G401.6 (cell line): ENCODE measurements around the gene GNAS-AS1.

Source experiments
- FAIRE-seq: peaks from 2 replicates; lab custom pipeline; 2012; peaks lifted over from hg19 to GRCh38; lab: Jason Lieb, UNC

Gene GNAS-AS1

GRCh38 chr20:58850693-58851174, at the start of gene GNAS-AS1:
Gene GNAS-AS1 (minus strand): TSS chr20:58850902.
- FAIRE-seq, result no peak

DNA sequence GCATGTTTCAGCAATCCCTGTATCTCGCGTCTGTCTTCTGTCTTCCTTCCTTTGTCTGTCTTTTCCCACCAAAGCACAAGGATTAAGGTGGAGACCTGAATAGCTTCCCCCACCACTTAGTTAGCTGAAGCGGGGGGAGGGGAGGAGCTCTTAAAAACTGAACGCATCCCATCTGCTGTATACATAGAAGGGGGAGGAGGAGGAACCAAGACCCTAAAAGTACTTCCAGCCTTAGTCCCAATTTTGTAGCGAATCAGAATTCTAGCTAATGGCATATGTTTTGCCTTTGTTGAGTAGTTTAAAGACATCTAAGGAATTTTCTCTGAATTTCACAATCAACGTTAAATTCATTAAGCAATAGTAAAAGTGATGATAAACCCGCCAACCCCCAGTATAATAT, 49.7 kb upstream of the GNAS-AS1 start:
- no peak for FAIRE-seq

GRCh38 chr20:58899512-58899911, 48.8 kb upstream of the GNAS-AS1 start:
- no peak for FAIRE-seq

DNA sequence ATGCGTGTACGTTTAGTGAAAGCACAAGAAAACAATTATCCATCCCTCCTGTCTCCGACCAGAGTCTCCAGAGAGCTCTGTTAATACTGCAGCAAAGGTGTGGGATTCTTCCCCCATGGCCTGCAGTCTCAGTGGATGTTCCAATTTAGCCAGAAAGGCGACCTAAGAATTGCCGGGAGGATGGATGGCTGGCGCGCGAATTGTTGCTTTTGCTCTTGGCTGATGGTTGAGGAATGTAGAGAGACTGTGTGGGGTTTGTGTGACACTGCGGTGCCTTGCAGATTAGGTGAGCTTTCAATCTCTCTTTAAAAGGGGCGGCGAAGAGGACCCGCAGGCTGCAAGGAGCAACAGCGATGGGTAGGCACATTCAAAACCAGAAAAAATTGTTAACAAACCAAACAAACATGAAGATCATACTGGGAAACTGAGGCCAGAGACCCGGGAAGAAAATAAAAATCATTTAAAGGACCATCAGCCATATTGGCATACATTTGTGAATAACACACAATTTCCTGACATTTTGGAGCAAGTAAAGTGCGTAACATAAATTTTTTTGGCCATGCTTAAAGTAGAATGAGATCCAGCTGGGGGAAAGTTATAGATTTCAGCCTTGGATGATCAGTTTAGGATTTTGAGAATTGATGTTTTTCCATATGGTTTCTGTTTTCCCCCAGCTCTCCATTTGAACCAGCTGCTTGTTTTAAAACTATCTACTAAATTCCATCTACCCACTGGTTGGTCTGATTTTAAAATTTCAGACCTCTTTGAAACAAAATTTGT, 48.1 kb upstream of the GNAS-AS1 start:
- no peak for FAIRE-seq

GRCh38 chr20:58897488-58897887, 46.8 kb upstream of the GNAS-AS1 start:
- no peak for FAIRE-seq

DNA sequence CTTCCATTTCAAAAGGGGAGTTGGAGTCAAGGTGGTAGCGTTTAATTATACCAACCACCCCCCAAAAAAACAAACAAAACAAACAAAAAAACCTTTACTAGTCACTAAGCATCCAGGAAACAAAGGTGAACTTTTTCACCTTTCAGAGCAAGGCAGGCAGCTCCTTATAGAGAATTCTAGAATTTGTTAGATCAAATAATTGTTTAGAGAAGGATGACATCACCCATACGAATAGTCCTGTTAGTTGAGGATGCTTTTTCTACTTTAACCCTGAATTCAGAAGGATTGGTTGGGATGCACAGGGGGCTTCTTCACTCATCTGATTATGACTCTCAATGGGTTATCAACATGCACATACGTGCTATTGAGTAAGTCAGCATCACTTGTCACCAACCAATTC, 46.1 kb upstream of the GNAS-AS1 start:
- no peak for FAIRE-seq

DNA sequence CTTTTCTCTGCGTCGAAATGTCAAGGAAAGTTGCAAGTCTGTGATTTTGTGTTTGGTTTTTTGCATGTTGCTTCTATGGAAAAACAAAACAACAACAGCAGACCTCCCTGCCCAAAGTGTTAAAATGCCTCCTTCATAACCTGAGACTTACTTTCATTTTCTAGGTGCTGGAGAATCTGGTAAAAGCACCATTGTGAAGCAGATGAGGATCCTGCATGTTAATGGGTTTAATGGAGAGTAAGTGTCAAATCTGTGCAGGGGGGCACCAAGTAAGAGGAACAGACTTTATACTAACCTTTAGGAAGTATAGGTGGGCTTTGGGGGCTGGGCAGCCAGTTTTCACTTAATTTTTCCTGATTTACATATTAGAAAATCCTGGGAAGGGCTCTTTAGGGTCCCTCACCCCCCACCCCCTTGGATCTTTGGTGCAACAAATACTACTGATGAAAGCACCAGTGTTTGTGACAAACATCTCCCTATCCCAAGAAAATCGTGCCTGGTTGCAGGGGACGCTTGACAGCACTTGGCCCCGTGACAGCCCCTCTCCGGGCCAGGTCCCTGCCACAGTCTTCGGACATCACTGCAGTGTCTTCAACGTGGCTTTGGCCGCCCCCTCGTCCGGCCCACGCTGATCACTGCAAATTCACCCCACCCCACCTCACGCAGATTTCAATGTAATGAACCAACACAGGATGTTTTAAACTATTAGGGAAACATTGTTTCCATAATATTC, 44.9 kb upstream of the GNAS-AS1 start:
- no peak for FAIRE-seq

DNA sequence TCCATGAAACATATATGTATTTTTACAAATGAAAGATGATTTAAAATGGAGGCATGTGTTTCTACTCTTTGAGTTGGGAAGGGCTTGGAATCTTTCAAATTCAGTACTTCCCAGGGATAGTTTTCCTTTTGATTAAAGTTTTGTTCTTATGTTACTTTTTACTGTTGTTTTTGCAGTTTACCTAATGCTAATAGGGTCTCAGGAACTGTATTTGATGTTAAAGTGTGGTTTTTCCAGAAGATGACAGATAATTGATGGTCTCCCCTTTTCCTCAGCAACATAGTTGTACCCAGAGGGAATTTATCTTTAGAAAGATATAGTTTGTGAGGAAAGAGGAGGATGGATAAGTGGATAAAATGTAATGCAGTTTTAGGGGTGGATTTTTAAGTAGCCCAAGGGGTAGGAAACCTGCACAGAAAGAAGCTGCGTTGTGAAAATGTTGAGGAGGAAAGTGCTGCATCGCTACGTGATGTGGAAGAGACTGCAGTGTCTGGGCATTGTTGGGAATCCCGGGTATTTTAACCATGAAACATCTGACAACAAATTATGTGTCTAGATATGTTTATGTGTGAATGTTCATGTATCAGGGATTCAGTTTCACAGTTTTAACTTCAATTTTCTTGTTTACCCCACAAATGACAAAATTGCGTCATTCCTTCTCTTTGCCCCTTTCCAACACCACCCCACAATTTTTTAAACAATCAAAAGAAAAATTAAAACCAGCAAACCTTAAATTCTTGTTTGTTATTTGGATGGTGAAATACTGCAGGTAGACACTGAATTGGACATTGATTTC, 44.1 kb upstream of the GNAS-AS1 start:
- no peak for FAIRE-seq

DNA sequence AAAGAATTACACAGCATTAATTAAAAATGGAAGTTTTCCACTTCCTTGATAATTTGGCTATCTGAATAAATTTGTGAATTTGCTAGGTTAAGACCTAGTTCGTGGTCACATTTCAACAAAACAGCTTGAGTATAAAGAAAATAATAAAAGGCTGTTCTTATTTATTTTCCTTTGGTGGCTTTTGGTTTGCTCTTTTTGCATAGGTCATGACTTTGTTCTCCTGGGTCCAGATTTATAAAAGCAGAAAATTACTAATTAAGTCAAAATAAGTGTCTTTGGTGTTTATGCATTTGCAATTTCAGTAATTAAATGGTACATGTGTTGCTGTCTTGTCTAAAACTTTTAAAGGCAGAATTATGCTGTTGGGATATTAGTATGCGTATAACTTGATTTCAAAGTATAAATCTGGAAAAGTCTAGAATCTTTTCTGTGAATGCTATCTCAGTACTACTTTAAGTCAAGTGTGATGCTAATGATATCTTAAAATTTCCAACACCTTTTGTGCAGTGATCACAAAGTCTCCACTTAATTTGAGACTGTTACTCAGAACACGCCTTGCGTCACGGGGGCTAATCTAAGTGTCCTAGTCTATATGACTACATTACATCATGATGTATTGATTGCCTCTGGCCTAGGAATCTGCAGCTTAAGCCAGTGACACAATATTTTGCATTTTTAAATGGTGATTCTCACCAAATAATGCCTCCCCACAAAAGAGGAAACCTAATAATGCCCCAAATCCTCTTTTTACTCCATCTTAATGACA, 42.8 kb upstream of the GNAS-AS1 start:
- no peak for FAIRE-seq

DNA sequence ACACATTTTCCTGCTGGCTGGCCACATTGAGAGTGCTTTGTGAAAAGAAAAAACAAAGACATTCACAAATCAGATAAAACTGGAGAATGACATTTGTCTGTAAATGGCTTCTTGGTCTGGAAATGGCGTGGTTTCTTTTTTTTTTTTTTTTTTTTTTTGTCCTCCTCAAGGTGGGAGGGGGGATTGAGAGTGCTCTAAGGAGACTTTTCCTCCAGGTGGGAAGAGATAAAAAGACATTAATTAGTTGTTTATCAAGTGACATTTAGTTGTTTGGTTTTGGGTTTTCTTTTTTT, 42.2 kb upstream of the GNAS-AS1 start:
- peak; percentile 3 for FAIRE-seq

DNA sequence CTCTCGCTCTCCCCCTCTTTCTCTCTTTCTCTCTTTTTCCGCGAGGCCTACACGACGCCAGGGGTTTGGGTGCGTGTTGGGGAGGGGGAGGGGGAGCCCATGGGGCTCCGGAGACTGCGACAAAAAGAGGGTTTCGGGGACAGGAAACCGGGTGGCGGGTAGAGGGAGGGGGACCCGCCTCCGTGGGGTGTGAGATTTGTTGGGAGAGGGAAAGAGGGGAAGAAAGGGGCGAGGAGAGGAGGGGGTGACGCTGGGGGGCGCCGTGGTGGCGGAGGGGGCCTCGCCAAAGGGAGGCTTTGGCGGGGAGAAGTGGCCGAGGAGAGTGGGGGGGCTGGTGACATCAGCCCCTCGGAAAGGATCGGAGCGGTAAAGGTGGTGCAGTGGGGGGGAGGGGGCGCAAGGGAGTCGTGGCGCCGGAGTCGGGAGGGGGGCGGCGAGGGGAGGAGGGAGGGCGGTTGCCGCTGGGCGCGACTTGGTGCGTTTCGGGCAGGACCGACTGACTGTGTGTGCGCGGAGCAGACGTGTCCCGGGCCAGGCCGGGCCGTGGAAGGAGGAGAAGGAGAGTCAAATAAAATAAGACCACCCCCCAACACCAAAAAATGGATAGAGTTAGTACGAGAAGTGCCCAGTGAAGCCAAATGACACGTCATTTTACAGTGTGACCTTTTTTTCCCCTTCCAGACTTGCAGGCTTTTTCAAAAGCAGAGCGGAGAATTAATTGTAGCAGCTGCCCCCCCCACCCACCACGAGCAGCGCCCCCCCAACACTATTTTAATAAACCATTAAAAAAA, 41.6 kb upstream of the GNAS-AS1 start:
- FAIRE-seq, result no peak

DNA sequence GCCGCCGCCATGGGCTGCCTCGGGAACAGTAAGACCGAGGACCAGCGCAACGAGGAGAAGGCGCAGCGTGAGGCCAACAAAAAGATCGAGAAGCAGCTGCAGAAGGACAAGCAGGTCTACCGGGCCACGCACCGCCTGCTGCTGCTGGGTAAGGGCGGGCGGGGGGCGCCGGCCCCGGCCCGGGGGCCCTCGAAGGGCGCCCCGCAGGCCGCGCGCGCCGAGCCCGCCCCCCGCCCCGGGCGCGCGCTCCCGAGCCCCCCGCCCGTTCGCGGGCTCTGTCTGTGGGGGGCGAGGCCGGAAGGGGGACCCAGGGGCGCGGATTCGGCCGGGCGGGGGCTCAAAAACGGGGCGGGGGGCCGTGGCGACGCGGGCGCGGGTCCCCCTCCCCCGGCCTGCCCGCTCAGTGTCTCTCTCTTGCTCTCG, 41.0 kb upstream of the GNAS-AS1 start:
- no peak for FAIRE-seq

GRCh38 chr20:58891086-58891717, 40.5 kb upstream of the GNAS-AS1 start:
- no peak for FAIRE-seq

DNA sequence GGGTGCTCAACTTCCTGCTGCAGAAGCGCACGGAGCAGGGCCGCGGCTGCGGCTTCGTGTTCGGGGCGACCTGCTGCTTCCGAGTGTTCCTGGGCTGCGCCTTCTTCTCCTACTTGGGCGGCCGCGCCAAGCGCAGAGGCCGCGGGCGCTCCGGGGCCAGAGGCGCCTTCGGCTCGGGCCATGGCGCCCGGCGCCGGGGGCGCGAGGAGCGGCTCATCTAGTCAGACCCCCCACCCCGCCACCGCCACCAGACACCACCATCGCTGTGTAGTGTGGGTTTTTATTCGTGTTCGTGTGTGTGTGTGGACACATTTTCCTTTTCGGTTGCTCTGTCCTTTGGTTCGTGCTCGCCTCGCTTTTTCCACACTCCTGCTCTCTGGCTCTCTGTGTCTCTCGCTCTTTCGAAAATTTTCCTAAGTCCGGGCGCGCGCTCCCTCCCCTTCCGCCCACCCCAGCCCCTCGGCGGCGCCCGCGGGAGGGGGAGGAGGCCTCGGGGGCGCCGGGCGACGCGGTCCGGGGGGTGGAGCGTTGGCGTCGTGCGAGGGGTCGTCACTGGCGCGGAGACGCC, 39.9 kb upstream of the GNAS-AS1 start:
- FAIRE-seq, result no peak

DNA sequence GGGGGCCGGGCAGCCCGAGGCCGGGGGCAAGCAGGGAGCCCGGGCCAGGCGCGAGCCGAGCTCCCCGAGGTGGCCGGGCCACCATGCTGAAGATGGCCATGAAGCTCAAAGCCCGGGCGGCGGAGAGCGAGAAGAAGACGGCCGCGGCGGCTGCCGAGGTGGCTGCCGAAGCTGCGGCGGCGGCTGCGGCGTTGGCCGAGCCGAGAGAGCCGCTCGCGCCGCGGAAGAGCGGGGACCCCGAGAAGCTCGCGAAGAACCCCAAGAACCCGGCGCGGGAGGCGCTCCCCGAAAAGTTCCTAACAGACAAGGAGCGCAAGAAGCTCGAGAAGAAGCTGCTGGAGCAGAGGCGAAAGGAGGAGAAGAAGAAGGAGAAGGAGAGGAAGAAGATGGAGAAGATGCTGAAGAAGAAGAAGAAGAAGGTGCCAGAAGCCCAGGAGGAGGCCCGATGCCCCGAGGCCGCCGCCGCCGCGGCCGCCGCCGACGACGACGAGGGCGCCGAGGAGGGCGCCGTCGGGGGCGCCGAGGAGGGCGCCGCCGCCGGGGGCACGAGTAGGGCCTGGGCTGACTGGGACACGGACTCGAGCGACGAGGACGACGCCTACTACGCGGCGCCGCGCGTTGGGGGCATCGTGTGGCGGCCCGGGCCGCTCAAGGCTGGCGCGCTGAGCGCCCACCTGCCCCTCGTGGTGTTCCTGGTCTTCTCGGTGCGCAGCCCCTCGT, 39.3 kb upstream of the GNAS-AS1 start:
- no peak for FAIRE-seq

GRCh38 chr20:58889334-58889760, 38.6 kb upstream of the GNAS-AS1 start:
- FAIRE-seq, result no peak

DNA sequence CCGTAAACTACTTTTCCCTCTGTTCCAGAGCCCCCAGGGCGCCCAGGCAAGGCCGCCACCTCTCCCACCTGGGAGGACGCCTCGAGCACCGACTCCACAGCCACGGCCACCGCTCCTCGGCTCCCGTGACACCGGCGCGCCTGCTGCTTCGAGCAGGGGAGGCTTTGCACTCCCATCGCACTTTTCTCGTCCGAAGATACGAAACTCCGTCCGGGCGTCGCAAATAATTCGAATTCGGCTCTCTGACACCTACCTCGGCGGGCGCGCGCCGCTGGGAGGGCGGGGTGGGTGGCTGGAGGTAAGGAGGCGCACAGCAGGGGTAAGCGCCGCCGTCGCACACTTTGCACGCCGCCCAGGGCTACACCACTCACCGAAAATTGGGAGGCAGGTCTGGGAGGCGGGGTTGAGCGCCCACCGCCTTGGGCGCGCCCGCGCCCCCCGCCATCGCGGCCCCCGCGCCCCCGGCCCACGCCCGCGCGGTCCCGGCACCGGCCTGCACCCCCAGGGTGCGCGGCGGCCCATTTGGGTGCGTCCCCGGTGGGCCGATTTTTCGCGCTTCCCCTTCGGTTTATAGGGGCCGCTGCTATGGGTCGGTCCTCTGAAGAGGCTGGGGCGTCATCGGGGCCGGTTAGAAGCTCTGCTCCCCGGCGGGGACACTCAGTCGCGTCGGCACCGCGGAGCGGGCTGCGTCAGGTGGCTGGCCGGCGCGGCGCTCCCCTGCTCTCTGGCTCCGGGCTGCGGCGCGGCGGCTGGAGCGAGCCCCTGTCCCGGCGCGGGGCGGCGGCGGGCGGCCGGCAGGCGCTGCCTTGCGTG, 38.0 kb upstream of the GNAS-AS1 start:
- FAIRE-seq, result no peak

DNA sequence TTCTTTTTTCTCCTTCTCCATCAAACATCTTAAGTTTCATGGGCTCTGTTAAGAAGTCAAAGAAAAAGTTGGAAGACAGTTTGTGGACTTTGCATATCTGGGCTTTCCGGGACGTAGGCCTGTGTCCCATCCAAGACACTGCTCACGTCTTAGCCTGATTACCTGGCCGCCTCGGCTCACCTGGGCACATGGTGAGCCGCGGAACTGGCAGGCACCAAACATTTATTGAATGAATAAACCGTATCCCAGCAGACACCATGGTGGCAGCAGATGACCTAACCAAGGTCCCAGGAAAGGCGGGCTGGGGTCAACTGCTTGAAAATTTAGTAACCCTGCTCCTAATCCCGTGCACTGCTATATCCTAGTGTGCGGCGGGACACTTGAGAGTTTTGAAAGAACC, 37.4 kb upstream of the GNAS-AS1 start:
- no peak for FAIRE-seq

- no peak for FAIRE-seq
Observed at GRCh38 chr20:58886546-58886945, 35.8 kb upstream of the GNAS-AS1 start.
